ENCODE measurements around the gene CC2D1B. TPM values are rescaled to one million over a fixed set of nuclear protein-coding genes. Genes with fewer than 3 reads are reported as not detected.

The CC2D1B gene
- polyA plus RNA-seq, 1 donor = 37.8 TPM

DNA sequence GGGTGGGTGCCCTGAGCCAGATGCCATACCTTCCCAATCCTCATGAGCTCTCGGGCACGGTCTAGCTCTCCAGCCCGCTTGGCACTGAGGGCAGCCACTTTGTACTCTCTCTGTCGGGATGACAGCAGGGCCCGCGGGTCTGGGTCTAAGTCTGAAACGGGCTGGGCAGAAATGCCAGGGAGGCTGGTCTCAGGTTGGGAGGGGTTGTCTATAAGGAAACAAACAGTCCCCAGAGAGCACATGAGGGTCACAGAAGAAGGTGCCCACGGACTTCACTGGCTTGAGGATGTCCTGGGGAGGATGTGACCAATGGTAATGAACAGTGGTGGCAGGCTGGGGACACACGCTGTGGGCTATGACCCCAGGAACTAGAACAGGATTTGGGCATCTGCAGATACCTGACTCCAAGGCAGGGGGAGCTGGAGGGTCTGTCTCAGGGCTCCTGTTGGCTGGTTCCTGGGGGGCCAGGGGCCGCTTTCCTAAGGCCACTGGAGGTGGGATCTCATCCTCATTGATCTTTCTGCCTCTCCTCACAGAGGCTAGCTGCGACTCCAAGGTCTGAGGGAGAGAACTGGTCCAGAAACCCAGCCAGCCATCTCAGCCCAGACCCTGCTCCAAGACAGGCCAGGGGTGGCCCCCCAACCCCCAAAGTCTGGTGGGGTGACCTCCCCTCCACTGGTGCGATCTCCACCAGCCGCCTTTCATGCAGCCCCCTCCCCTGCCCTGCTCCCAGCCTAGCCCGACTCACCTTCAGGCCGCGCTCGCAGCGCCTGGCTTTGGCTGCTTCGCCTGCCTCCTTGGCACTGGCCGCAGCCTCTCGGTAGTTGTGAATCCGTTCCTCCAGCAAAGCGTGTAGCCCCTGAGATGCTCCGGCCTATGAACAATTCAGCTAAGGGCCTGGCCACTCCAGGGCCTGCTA lies 6.1 kb downstream of the CC2D1B start:
- DNase-seq = no peak

- no peak for DNase-seq
These were observed 7.0 kb downstream of the CC2D1B start for GRCh38 chr1:52358851-52359497.

DNA sequence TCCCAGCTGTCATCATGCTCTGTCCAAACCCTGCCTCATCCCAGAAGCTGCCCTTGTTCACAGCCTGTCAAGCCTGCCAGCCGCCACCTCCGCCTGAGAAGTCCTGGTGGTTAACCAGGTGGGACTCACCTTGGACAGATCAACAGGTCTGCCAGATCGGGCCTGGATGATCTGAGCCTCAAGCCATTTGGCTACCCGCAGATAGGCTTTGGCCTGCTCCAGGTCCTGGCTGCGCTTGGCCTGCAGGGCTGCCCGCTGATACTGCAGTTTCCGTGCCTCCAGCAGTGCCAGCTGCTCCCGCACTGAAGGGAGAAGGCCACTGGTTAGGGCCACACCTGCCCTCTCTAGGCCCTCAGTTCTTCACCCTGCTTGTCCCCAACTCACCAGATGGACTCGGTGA lies 8.6 kb downstream of the CC2D1B start:
- DNase-seq = no peak

DNA sequence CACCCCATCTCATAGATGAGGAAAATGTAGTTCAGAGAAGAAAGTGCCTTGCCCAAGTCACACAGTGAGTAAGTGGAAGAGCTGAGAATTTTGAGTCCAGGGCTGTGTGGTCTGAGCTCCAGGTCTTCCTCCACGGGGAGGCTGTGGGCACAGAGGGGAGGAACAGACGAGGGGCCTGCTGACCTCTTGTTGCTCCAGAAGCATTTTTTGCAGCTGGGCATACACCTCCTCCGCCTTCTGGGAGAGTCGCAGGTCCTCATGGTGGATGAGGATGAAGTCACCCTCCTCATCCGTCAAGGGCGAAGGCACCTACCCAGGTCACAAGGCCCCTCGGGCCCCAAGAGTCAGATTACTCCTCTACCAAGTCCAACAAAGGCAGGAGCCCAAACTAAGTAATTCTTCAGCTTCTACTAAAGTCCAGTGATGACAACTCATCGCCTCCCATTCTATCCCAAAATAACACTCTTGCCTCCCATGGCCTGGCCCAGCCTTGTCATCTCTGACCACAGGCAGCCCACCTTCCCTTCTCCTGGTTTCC lies 9.1 kb downstream of the CC2D1B start:
- no peak for DNase-seq

DNA sequence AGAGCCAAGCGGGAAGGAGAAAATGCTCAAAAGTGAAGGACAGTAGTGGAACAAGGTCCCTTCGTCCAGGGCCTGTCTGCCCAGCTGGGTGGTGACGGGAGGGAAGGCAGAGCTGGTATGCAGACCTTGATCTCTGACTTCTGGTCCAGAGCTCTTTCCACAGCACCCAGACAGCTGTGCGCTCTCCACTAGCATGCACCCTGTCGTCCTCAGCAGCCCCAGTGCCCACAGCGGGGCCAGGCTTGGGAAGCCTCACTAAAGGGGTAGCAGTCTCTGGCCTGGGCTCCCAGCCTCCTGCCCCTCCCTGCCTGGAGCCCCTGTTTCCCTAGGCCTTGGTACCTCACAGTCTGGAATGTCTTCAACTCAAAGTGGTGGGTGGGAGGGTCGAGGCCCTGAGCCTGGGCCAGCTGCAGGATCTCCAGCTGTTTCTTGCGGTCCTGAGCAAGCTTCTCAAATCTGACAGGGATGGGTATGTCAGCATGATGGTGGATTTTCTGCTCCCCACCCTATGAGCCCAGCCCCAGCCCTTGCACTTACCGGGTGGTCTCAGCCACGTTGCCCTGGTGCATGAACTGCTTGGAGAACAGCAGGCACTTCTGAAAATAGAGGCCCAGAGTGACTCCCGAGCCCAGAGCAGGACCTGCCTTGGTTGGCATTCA lies 10.0 kb downstream of the CC2D1B start:
- no peak for DNase-seq

DNA sequence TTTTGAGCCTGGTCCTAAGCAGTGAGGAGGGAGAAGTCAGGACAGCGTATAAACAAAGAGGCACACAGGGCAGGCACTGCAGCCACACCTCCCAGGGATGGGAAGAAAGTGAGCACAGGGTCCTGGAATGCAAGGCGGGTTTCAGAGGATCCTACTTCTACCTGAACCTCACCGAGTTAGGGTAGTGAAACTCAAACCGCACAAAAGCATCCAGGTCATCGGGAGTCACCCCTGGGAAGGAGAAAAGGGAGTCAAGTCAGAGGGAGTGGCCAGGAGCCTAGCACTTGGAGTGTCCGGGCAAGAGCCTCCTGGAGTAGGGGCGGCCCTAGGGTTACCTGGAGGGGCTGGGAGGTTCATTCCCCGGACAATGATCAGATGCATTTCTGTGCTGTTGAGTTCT lies 10.6 kb downstream of the CC2D1B start:
- DNase-seq = no peak

DNA sequence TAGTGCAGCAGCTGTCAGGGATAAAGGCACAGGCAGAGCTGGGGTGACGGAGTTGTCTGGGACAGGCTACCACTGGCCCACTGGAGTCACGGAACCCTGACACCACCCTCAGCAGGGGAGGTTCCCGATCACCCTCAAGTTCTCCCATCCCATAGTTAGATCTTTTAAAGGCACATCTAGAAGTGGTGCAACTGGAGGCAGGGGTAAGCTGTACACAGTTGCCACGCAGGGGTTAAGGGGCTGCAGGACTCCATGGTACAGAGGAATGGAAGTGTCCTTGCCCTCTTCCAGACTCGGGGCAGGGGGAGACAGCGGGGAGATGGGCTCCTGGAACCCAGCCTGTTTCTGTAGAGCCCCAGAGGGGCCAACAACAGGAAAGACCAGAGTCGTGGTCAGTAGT lies 13.3 kb downstream of the CC2D1B start:
- no peak for DNase-seq

DNA sequence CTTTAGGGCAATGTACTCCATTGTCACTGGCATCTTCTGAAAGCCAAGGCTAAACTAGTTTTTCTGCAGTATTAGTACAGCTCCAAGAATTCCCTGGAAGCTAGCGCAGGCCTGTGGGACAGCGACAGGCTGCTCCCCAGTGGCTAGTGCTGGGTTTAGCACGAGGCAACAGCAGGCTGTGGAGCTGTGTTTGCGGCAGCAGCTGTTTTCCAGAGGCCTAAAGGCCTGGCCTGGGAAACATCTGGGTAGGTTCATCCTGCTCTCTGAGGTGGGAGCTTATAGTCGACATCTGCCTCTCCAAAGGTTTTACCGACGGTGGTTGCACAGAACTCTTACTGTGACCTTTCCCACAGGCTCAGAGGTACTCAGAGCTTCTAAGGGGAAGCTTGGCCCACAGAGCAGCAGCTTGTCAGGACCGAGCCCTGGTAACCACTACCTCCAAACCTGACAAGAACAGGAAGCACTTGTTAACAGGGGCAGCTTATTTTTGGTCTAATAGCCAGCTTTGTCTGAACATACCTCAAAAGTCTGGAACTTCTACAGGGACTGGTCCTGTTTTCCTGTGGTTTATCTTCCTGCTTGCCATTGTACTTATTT lies 17.2 kb downstream of the CC2D1B start:
- DNase-seq = no peak

- no peak for DNase-seq
These were observed 19.4 kb downstream of the CC2D1B start for GRCh38 chr1:52346653-52347052.

- DNase-seq = no peak
These were observed 20.8 kb downstream of the CC2D1B start for GRCh38 chr1:52345252-52345651.

GRCh38 chr1:52343979-52344378 lies 22.0 kb downstream of the CC2D1B start:
- no peak for DNase-seq

DNA sequence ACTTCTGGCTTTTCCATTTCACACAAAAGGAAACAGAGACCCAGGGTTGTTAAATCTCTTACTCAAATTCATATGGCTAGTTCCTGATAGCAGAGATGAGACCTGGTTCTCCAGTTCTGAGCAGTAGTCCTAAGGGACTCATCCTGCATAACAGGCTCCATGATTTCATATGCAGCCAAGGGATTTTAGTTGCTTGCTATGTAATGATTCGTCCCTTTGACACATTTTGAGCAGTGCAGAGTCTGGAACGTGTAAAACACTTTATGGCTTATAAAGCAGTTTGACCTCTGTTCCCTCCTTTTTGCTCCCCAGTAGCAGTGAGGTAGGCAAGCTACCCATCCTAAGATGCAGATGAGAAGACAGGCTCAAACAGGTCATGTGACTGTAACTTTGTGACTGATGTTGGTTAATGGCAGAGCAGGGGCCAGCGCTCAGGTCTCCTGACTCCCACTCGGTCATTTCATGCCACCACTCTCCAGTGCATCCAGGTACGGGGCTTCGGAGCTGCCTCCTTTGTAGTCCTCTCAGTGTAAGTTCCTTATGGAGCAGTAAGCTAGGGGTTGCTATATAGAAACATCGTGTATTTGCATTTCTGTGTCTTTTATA lies 24.2 kb downstream of the CC2D1B start:
- no peak for DNase-seq

GRCh38 chr1:52337439-52337838 lies 28.6 kb downstream of the CC2D1B start:
- no peak for DNase-seq

DNA sequence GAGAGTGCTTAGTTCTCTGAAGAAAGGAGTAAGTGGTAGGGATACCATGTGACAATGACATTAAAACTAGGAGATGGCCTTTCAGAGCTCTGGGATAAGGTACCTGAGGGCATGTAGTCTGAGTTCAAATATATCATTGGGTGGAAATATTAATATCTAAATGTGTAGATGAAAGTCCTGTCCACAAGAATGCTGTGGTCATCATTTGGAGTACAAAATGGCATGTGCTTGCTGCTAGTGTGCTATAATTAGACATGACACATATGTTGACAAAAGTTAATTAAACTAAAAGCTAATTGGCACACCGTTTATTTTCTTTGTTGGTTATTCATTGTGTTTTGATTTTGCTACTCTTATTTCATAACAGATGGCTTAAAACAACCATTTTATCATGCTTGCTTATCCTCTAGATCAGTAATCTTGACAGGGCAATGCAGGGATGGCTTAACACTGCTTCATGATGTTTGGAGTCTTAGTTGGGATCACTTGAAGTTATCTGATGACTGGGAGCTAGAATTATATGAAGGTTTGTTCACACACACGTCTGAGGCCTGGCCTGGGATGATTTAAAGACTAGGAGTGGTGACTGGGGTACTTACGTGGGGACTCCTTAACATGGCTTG lies 31.0 kb downstream of the CC2D1B start:
- DNase-seq = no peak

GRCh38 chr1:52332411-52332810 lies 33.6 kb downstream of the CC2D1B start:
- DNase-seq = no peak

DNA sequence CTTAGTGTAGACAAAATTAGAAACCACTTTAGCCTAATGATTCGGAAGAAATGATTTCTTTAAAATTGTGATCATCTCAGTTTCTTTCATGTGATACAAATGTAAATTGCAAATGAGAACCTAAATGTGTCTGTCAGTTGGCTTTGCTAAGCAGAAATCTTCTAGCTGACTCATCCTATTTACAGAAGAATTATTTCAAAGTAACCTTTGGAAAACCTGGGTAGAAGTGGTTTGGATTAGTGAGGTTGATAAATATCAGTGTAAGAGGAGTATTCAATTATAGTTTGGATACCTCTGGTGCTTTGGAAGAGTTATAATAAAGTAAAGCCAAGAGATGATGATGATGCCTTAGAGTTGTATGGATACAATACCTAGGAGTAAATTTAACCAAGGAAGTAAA lies 37.4 kb downstream of the CC2D1B start:
- DNase-seq = no peak

GRCh38 chr1:52325786-52326185 lies 40.2 kb downstream of the CC2D1B start:
- DNase-seq = no peak

DNA sequence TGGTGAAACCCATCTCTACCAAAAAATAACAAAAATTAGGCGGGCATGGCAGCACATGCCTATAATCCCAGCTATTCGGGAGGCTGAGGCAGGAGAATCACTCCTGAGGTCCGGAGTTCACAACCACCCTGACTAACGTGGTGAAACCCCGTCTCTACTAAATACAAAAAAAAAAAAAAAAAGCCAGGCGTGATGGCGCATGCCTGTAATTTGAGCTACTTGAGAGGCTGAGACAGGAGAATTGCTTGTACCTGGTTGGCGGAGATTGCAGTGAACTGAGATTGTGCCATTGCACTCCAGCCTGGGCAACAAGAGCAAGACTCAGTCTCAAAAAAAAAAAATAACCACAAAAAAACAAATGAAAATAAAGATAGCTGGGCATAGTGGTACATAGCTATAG lies 42.3 kb downstream of the CC2D1B start:
- DNase-seq = no peak

DNA sequence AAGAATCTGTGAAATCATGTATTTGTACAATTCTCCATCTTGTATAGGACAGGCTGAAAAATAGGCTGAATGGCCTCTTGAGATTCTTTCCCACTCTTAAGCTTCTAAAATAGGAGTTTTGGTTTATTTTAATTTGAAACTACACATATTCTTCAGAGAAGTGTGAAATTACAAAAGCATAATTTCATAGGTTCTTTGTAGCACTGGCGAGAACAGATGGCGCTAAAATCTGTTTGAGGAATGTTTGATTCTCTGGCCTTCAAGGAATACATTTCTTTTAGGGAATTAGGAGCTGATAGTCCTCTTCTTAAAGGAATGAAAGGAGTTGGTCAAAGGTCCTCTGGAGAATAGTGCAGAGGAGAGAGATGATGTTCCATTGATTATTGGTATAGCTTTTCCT lies 44.9 kb downstream of the CC2D1B start:
- no peak for DNase-seq

GRCh38 chr1:52306227-52307006 lies 59.6 kb downstream of the CC2D1B start:
- DNase-seq = no peak

All from left kidney (tissue), 2 donors.